PC-9 (cell line): ENCODE results near the gene ZNF778. TPM values are rescaled to one million over a fixed set of nuclear protein-coding genes. Genes with fewer than 3 reads are reported as not detected.

Experiments
- BruUV-seq: library from RNA; stranded (reverse); fragments of 400-500 nt; replicated peaks from 2 replicates; lab custom pipeline; 2021; lab: Mats Ljungman, UMichigan
- CTCF ChIA-PET: fragments of 300-600 bp; sonication (Branson Sonifier 250); formaldehyde crosslinking; loops from one replicate; lab custom pipeline; 2022; ENCODE audit warnings: antibody characterized with exemption; lab: Charles Lee
- POLR2A ChIA-PET: fragments of 300-600 bp; sonication (Branson Sonifier 250); formaldehyde crosslinking; loops from one replicate; lab custom pipeline; 2022; ENCODE audit warnings: antibody characterized with exemption; ENCODE audit not compliant: unreplicated experiment; lab: Charles Lee
- DNase-seq, 2 experiments: peaks; one replicate each; pipeline versions ENCODE4 v3.0.0 to v3.0.0-alpha.2; 2015 to 2022; ENCODE audit warnings: mixed read lengths in 1 of 2
- H2AFZ ChIP-seq: fragments of 200-600 bp; sonication (generic); 2 replicates; pipeline ENCODE4 v1.8.1; 2017; ENCODE audit warnings: antibody characterized with exemption
- H3F3A ChIP-seq: fragments of 200-600 bp; sonication (generic); 2 replicates; pipeline ENCODE4 v1.8.1; 2017; ENCODE audit warnings: antibody characterized with exemption, mild to moderate bottlenecking, low read depth; ENCODE audit not compliant: insufficient read depth
- H3K27ac ChIP-seq: fragments of 200-600 bp; sonication (generic); 2 replicates; pipeline ENCODE4 v1.6.1; 2016; ENCODE audit warnings: mixed run types
- H3K27me3 ChIP-seq: fragments of 200-600 bp; sonication (generic); 2 replicates; pipeline ENCODE4 v1.6.1; 2016; ENCODE audit warnings: low read depth, mixed run types; ENCODE audit not compliant: insufficient read depth
- H3K36me3 ChIP-seq: fragments of 200-600 bp; sonication (generic); 2 replicates; pipeline ENCODE4 v1.6.1; 2016; ENCODE audit warnings: low read depth, mixed run types
- H3K4me1 ChIP-seq: fragments of 200-600 bp; sonication (generic); replicated peaks from 2 replicates; pipeline ENCODE4 v1.6.1; 2016; ENCODE audit warnings: mixed run types; ENCODE audit not compliant: insufficient read depth
- H3K4me2 ChIP-seq: fragments of 200-600 bp; sonication (generic); 2 replicates; pipeline ENCODE4 v1.6.1; 2017; ENCODE audit warnings: mixed run types
- H3K4me3 ChIP-seq: fragments of 200-600 bp; sonication (generic); 2 replicates; pipeline ENCODE4 v1.6.1; 2016; ENCODE audit warnings: mixed run types
- H3K79me2 ChIP-seq: fragments of 200-600 bp; sonication (generic); 2 replicates; pipeline ENCODE4 v1.6.1; 2017; ENCODE audit warnings: low read depth, mixed run types
- H3K9me2 ChIP-seq: fragments of 200-600 bp; sonication (generic); 2 replicates; pipeline ENCODE4 v1.8.1; 2017; ENCODE audit warnings: mild to moderate bottlenecking; ENCODE audit not compliant: insufficient read depth
- H3K9me3 ChIP-seq: fragments of 200-600 bp; sonication (generic); 2 replicates; pipeline ENCODE4 v1.8.1; 2016; ENCODE audit warnings: low read depth; ENCODE audit not compliant: insufficient read depth
- H4K20me1 ChIP-seq: fragments of 200-600 bp; sonication (generic); 2 replicates; pipeline ENCODE4 v1.8.1; 2017; ENCODE audit not compliant: insufficient read depth
- CTCF ChIP-seq: fragments of 200-600 bp; sonication (generic); conservative IDR thresholded peaks from 2 replicates; pipeline ENCODE4 v1.6.1; 2017; ENCODE audit warnings: mixed run types, antibody characterized with exemption, mild to moderate bottlenecking, moderate library complexity
- EZH2 ChIP-seq: fragments of 200-600 bp; sonication (generic); IDR thresholded peaks from 2 replicates; pipeline ENCODE4 v1.8.0; 2017; ENCODE audit warnings: antibody characterized with exemption, low read depth
- intact Hi-C: fragments of 100-400 bp; cut with micrococcal nuclease; formaldehyde crosslinking; loops from one replicate; pipeline ENCODE4 v1.10.0; 2022; ENCODE audit not compliant: unreplicated experiment
- total RNA-seq: library from RNA; stranded (reverse); gene quantifications from 2 replicates; pipeline ENCODE4 v1.2.3, GENCODE V29; 2021

The ZNF778 gene
- total RNA-seq, 1 experiment from 2014 or later = 9.5 TPM

- H3K9me3 ChIP-seq = no peaks in the 10 kb centered on the region
- TF ChIP-seq EZH2 (no peak), CTCF (no peak)
- no peak overlapping the region for H3K4me2 ChIP-seq
- BruUV-seq = no TSS peak
- H3F3A ChIP-seq = peaks cover 20% of the 10 kb centered on the region; the same call in 1 of the 2 replicates
- no peak overlapping the region for H3K27ac ChIP-seq
- H3K36me3 ChIP-seq = no peaks in the 10 kb centered on the region
- H3K27me3 ChIP-seq = no peaks in the 10 kb centered on the region
- no peaks in the 10 kb centered on the region for H3K4me1 ChIP-seq
- H3K9me2 ChIP-seq = no peaks in the 10 kb centered on the region
- ChIA-PET CTCF (interaction anchor here (0.6 kb wide), 1 partner anchor 456 kb away, joined by 9 read pairs; no protein-coding TSS in a partner anchor), POLR2A (no interaction called here)
- intact Hi-C loops = no loop called here
- no peak overlapping the region for H2AFZ ChIP-seq
- H4K20me1 ChIP-seq = no peaks in the 10 kb centered on the region
- DNase-seq = no peak
- H3K4me3 ChIP-seq = no peak overlapping the region
- H3K79me2 ChIP-seq = no peaks in the 10 kb centered on the region
Observed at GRCh38 chr16:89193576-89194293, 23.8 kb upstream of the ZNF778 start.

GRCh38 chr16:89194340-89195311, 22.9 kb upstream of the ZNF778 start:
- no peak overlapping the region for H3K4me2 ChIP-seq
- no peaks in the 10 kb centered on the region for H3K79me2 ChIP-seq
- H3F3A ChIP-seq = peaks cover 16% of the 10 kb centered on the region; the same call in 1 of the 2 replicates
- no peak overlapping the region for H3K4me3 ChIP-seq
- ChIA-PET CTCF (no interaction called here), POLR2A (no interaction called here)
- no peaks in the 10 kb centered on the region for H3K9me3 ChIP-seq
- H3K4me1 ChIP-seq = no peaks in the 10 kb centered on the region
- no peak for DNase-seq
- H2AFZ ChIP-seq = no peak overlapping the region
- no TSS peak for BruUV-seq
- H3K36me3 ChIP-seq = no peaks in the 10 kb centered on the region
- intact Hi-C loops = no loop called here
- H3K27me3 ChIP-seq = no peaks in the 10 kb centered on the region
- no peak overlapping the region for H3K27ac ChIP-seq
- H4K20me1 ChIP-seq = no peaks in the 10 kb centered on the region
- TF ChIP-seq EZH2 (no peak), CTCF (no peak)
- no peaks in the 10 kb centered on the region for H3K9me2 ChIP-seq

GRCh38 chr16:89195521-89196171, 21.9 kb upstream of the ZNF778 start:
- POLR2A ChIA-PET = no interaction called here
- Histone ChIP-seq H3K27me3 (peaks cover 6% of the 10 kb centered on the region), H3K9me2 (no peaks in the 10 kb centered on the region)

More at GRCh38 chr16:89195521-89196171, 21.9 kb upstream of the ZNF778 start:
- no TSS peak for BruUV-seq
- Histone ChIP-seq H3K36me3 (no peaks in the 10 kb centered on the region), H3K27ac (no peak overlapping the region), H3K9me3 (no peaks in the 10 kb centered on the region), H2AFZ (no peak overlapping the region), H3K4me3 (no peak overlapping the region), H3K79me2 (no peaks in the 10 kb centered on the region), H3F3A (peaks cover 6% of the 10 kb centered on the region; the same call in 1 of the 2 replicates), H3K4me2 (no peak overlapping the region), H3K4me1 (peaks cover 9% of the 10 kb centered on the region; the same call in 1 of the 2 replicates), H4K20me1 (no peaks in the 10 kb centered on the region)
- CTCF ChIA-PET = no interaction called here
- intact Hi-C loops = no loop called here
- DNase-seq = no peak
- TF ChIP-seq EZH2 (no peak), CTCF (no peak)
